SK-N-SH treated with all-trans-retinoic acid at 6 μM for 48 hours (cell line): ENCODE data around the gene DIRAS1.

Experiments used
- ATAC-seq: fragments of 200-7000 bp; cut with Tn5 transposase; 3 replicates; pipeline ENCODE4 v1.9.1; 2020; ENCODE audit warnings: mild to moderate bottlenecking, moderate library complexity
- ARNTL ChIP-seq: fragments of 450-650 bp; formaldehyde crosslinking; IDR thresholded peaks from 2 replicates; pipeline ENCODE4 v1.5.0; 2020; ENCODE audit warnings: low read depth, mild to moderate bottlenecking, moderate library complexity, borderline replicate concordance
- BACH2 ChIP-seq: fragments of 250-450 bp; sonication (Bioruptor Pico); IDR thresholded peaks from 2 replicates; pipeline ENCODE4 v1.9.0; 2021; ENCODE audit warnings: mild to moderate bottlenecking, borderline replicate concordance
- CSDC2 ChIP-seq: fragments of 250-450 bp; sonication (Bioruptor Pico); IDR thresholded peaks from 2 replicates; pipeline ENCODE4 v1.5.0; 2020; ENCODE audit warnings: mild to moderate bottlenecking, moderate library complexity
- ESRRG ChIP-seq: fragments of 250-450 bp; sonication (Bioruptor Pico); IDR thresholded peaks from 2 replicates; pipeline ENCODE4 v1.6.1; 2021; ENCODE audit warnings: mild to moderate bottlenecking
- GLIS3 ChIP-seq: fragments of 250-450 bp; sonication (Bioruptor Pico); IDR thresholded peaks from 2 replicates; pipeline ENCODE4 v1.5.0; 2020; ENCODE audit warnings: mild to moderate bottlenecking, moderate library complexity
- ISL1 ChIP-seq: fragments of 250-450 bp; sonication (Bioruptor Pico); IDR thresholded peaks from 2 replicates; pipeline ENCODE4 v2.1.2; 2022; ENCODE audit warnings: mild to moderate bottlenecking, moderate library complexity
- OSR1 ChIP-seq: fragments of 250-450 bp; sonication (Bioruptor Pico); IDR thresholded peaks from 2 replicates; pipeline ENCODE4 v1.8.0; 2022; ENCODE audit warnings: moderate library complexity, mild to moderate bottlenecking, inconsistent platforms
- PPARA ChIP-seq: fragments of 250-450 bp; sonication (Bioruptor Pico); IDR thresholded peaks from 2 replicates; pipeline ENCODE4 v1.5.0; 2020; ENCODE audit warnings: mild to moderate bottlenecking, borderline replicate concordance
- RARB ChIP-seq: fragments of 250-450 bp; sonication (Bioruptor Pico); IDR thresholded peaks from 2 replicates; pipeline ENCODE4 v1.8.0; 2021; ENCODE audit warnings: mild to moderate bottlenecking, moderate library complexity
- TOX ChIP-seq: fragments of 250-450 bp; sonication (Bioruptor Pico); IDR thresholded peaks from 2 replicates; pipeline ENCODE4 v1.8.0; 2021; ENCODE audit warnings: mild to moderate bottlenecking, moderate library complexity, borderline replicate concordance
- ZC3H10 ChIP-seq: fragments of 250-450 bp; sonication (Bioruptor Pico); IDR thresholded peaks from 2 replicates; pipeline ENCODE4 v1.5.1; 2021; ENCODE audit warnings: mild to moderate bottlenecking, moderate library complexity
- ZFP3 ChIP-seq: fragments of 250-450 bp; sonication (Bioruptor Pico); IDR thresholded peaks from 2 replicates; pipeline ENCODE4 v1.5.0; 2020; ENCODE audit warnings: mild to moderate bottlenecking, moderate library complexity
- ZFP30 ChIP-seq: fragments of 450-650 bp; formaldehyde crosslinking; IDR thresholded peaks from 2 replicates; pipeline ENCODE4 v1.5.0; 2022; ENCODE audit warnings: mild to moderate bottlenecking, moderate library complexity
- ZNF565 ChIP-seq: fragments of 450-650 bp; formaldehyde crosslinking; conservative IDR thresholded peaks from 2 replicates; pipeline ENCODE4 v1.5.0; 2020; ENCODE audit warnings: low read depth, mild to moderate bottlenecking, moderate library complexity
- ZNF70 ChIP-seq: fragments of 450-650 bp; formaldehyde crosslinking; IDR thresholded peaks from 2 replicates; pipeline ENCODE4 v1.5.0; 2020; ENCODE audit warnings: mild to moderate bottlenecking, moderate library complexity
- ZNF8 ChIP-seq: fragments of 450-650 bp; formaldehyde crosslinking; IDR thresholded peaks from 2 replicates; pipeline ENCODE4 v1.5.0; 2020; ENCODE audit warnings: mild to moderate bottlenecking, moderate library complexity
- TF ChIP-seq, protein P1 (sequence below): fragments of 250-450 bp; sonication (Bioruptor Pico); IDR thresholded peaks from 2 replicates; pipeline ENCODE4 v1.5.1; 2021; ENCODE audit warnings: mild to moderate bottlenecking, moderate library complexity
- TF ChIP-seq, protein P2 (sequence below): fragments of 250-450 bp; sonication (Bioruptor Pico); IDR thresholded peaks from 2 replicates; pipeline ENCODE4 v1.8.0; 2020; ENCODE audit warnings: mild to moderate bottlenecking, moderate library complexity, borderline replicate concordance
- TF ChIP-seq, protein P3 (sequence below): fragments of 250-450 bp; sonication (Bioruptor Pico); IDR thresholded peaks from 2 replicates; pipeline ENCODE4 v1.5.1; 2020; ENCODE audit warnings: low read depth, mild to moderate bottlenecking, moderate library complexity
- TF ChIP-seq, protein P4 (sequence below): fragments of 250-450 bp; sonication (Bioruptor Pico); IDR thresholded peaks from 2 replicates; pipeline ENCODE4 v1.5.0; 2020; ENCODE audit warnings: mild to moderate bottlenecking, moderate library complexity

Gene DIRAS1

DNA sequence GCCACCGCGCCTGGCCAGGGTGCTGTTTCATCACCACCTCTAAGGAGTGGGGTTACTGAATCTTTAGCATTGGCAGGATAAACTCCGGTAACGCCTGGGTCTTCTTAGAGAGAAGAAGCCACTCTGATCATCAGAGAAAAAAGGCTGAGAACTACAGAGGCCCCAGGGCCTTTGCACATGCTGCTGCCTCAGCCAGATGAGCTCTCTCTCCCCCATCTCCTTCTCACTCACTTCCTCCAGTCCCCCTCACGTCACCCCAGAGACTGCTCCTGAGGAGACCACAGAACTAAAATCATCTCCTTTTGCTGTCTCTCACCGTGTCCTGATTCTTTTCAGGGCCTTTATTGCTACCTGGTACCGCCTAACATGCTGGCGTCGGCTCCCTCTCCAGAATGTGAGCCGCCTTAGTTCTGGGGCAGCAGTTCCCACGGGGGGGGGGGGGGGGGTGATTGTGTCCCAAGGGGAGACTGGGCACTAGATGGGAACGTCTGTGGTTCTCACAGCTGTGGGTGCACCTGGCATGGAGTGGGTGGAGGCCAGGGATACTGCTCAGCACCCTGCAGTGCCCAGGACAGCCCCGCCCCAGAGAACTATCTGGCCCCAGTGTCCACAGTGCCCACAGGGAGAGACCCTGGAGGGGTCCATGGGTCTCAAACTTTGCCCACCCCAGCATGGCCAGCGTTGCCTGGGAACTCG lies 5.1 kb upstream of the DIRAS1 start:
- TF ChIP-seq ZFP30 (CRISPR knock-in tag) (no peak), ZNF70 (no peak), ZNF8 (CRISPR knock-in tag) (no peak), BACH2 (CRISPR knock-in tag) (no peak), RARB (CRISPR knock-in tag) (no peak)
- TF ChIP-seq, protein P1, sequence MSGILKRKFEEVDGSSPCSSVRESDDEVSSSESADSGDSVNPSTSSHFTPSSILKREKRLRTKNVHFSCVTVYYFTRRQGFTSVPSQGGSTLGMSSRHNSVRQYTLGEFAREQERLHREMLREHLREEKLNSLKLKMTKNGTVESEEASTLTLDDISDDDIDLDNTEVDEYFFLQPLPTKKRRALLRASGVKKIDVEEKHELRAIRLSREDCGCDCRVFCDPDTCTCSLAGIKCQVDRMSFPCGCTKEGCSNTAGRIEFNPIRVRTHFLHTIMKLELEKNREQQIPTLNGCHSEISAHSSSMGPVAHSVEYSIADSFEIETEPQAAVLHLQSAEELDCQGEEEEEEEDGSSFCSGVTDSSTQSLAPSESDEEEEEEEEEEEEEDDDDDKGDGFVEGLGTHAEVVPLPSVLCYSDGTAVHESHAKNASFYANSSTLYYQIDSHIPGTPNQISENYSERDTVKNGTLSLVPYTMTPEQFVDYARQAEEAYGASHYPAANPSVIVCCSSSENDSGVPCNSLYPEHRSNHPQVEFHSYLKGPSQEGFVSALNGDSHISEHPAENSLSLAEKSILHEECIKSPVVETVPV (CRISPR knock-in tag), result no peak
- TF ChIP-seq, all 23 proteins: peak for 0
- ATAC-seq, result no peak

DNA sequence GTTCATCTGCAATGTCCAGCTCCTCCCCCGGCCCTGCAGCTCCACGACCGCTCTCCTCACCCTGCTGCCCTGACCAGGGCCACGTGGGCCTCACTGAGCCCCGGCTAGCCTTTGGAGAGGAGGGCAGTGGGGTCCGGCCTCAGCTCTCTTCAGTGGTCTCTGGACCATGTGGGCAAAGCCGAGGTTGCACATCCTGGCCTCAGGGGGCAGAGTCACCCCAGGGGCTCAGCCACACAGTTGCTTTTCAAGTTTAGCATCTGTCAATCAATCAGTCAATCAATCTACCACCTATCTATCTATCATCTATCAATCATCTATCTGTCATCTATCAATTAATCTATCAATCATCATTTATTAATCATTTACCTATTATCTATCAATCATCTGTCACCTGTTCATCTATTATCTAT lies 3.0 kb upstream of the DIRAS1 start:
- TF ChIP-seq, protein P1 (CRISPR knock-in tag), result no peak
- no peak for TF ChIP-seq RARB (CRISPR knock-in tag)
- no peak for ATAC-seq

DNA sequence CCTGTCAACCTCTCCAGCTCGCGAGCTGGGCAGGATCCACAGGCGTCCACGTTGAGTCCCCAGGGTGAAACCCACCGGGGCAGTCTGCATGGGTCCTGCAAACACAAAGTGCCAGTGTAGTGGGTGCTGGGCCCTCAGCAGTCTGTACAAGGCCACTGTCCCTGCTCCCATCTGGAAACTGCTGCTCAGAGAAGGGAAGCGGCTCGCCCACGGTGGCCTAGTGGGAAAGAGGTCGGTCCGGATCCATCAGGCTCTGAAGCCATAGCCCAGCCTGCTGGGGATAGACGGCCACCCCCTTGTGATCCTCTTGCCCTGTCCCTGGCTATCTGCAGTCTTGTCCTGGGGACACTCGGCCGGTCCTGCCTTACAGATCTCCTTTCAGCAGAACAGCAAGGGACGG lies 2.6 kb upstream of the DIRAS1 start:
- TF ChIP-seq GLIS3 (CRISPR knock-in tag) (no peak), CSDC2 (CRISPR knock-in tag) (no peak), OSR1 (CRISPR knock-in tag) (no peak), TOX (CRISPR knock-in tag) (no peak), ZNF8 (CRISPR knock-in tag) (no peak), ISL1 (CRISPR knock-in tag) (no peak), ZFP30 (CRISPR knock-in tag) (no peak), ARNTL (CRISPR knock-in tag) (no peak), ZFP3 (no peak), ZC3H10 (CRISPR knock-in tag) (no peak), PPARA (CRISPR knock-in tag) (no peak), ZNF565 (CRISPR knock-in tag) (no peak), ESRRG (no peak)
- TF ChIP-seq, protein P2, sequence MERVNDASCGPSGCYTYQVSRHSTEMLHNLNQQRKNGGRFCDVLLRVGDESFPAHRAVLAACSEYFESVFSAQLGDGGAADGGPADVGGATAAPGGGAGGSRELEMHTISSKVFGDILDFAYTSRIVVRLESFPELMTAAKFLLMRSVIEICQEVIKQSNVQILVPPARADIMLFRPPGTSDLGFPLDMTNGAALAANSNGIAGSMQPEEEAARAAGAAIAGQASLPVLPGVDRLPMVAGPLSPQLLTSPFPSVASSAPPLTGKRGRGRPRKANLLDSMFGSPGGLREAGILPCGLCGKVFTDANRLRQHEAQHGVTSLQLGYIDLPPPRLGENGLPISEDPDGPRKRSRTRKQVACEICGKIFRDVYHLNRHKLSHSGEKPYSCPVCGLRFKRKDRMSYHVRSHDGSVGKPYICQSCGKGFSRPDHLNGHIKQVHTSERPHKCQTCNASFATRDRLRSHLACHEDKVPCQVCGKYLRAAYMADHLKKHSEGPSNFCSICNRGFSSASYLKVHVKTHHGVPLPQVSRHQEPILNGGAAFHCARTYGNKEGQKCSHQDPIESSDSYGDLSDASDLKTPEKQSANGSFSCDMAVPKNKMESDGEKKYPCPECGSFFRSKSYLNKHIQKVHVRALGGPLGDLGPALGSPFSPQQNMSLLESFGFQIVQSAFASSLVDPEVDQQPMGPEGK (CRISPR knock-in tag), result no peak
- TF ChIP-seq, protein P1 (CRISPR knock-in tag), result no peak
- TF ChIP-seq, protein P3, sequence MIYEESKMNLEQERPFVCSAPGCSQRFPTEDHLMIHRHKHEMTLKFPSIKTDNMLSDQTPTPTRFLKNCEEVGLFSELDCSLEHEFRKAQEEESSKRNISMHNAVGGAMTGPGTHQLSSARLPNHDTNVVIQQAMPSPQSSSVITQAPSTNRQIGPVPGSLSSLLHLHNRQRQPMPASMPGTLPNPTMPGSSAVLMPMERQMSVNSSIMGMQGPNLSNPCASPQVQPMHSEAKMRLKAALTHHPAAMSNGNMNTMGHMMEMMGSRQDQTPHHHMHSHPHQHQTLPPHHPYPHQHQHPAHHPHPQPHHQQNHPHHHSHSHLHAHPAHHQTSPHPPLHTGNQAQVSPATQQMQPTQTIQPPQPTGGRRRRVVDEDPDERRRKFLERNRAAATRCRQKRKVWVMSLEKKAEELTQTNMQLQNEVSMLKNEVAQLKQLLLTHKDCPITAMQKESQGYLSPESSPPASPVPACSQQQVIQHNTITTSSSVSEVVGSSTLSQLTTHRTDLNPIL (CRISPR knock-in tag), result no peak
- TF ChIP-seq, protein P4, sequence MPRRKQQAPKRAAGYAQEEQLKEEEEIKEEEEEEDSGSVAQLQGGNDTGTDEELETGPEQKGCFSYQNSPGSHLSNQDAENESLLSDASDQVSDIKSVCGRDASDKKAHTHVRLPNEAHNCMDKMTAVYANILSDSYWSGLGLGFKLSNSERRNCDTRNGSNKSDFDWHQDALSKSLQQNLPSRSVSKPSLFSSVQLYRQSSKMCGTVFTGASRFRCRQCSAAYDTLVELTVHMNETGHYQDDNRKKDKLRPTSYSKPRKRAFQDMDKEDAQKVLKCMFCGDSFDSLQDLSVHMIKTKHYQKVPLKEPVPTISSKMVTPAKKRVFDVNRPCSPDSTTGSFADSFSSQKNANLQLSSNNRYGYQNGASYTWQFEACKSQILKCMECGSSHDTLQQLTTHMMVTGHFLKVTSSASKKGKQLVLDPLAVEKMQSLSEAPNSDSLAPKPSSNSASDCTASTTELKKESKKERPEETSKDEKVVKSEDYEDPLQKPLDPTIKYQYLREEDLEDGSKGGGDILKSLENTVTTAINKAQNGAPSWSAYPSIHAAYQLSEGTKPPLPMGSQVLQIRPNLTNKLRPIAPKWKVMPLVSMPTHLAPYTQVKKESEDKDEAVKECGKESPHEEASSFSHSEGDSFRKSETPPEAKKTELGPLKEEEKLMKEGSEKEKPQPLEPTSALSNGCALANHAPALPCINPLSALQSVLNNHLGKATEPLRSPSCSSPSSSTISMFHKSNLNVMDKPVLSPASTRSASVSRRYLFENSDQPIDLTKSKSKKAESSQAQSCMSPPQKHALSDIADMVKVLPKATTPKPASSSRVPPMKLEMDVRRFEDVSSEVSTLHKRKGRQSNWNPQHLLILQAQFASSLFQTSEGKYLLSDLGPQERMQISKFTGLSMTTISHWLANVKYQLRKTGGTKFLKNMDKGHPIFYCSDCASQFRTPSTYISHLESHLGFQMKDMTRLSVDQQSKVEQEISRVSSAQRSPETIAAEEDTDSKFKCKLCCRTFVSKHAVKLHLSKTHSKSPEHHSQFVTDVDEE (CRISPR knock-in tag), result no peak
- ATAC-seq, result no peak
